A549 (cell line): ENCODE data around the gene INSIG1. TPM values are rescaled to one million over a fixed set of nuclear protein-coding genes. Genes with fewer than 3 reads are reported as not detected.

Experiments
- ATAC-seq, 2 experiments: fragments of 200-7000 bp in 1 of 2; fragments of >200 bp in 1 of 2; cut with Nextera tagmentation in 1 of 2; cut with Tn5 transposase in 1 of 2; 3 replicates each; pipeline versions ENCODE4 v1.8.0 to v1.9.1; 2018 to 2020; ENCODE audit warnings: mild to moderate bottlenecking in 1 of 2, moderate library complexity in 1 of 2
- CTCF ChIA-PET: fragments of 300-600 bp; sonication (Branson Sonifier 250); formaldehyde crosslinking; extraction: SDS; loops from one replicate; lab custom pipeline; 2021; ENCODE audit warnings: antibody characterized with exemption, inconsistent platforms; lab: Yijun Ruan, JAX
- POLR2A ChIA-PET: fragments of 350-600 bp; formaldehyde crosslinking; extraction: SDS; loops from one replicate; lab custom pipeline; 2021; ENCODE audit warnings: antibody characterized with exemption, inconsistent platforms; lab: Yijun Ruan, JAX
- DNase-seq, 2 experiments: peaks; one replicate each; pipeline versions ENCODE4 v3.0.0 to v3.0.0-alpha.2; 2011 to 2016; ENCODE audit warnings: low read depth in 1 of 2, low spot score in 1 of 2
- FAIRE-seq: peaks from 2 replicates; lab custom pipeline; 2011; peaks lifted over from hg19 to GRCh38; lab: Jason Lieb, UNC
- H3K27ac ChIP-seq, 2 experiments: fragments of >200 bp; sonication (Bioruptor Twin); formaldehyde crosslinking; 3 replicates each; pipeline ENCODE4 v1.5.1; 2016 to 2017
- H3K4me1 ChIP-seq: fragments of >200 bp; sonication (Bioruptor Twin); formaldehyde crosslinking; 3 replicates; pipeline ENCODE4 v1.6.1; 2016
- H3K4me2 ChIP-seq: fragments of >200 bp; sonication (Bioruptor Twin); formaldehyde crosslinking; 3 replicates; pipeline ENCODE4 v1.6.1; 2016
- H3K4me3 ChIP-seq: fragments of >200 bp; sonication (Bioruptor Twin); formaldehyde crosslinking; 3 replicates; pipeline ENCODE4 v1.5.1; 2016
- H3K9me3 ChIP-seq: fragments of >200 bp; sonication (Bioruptor Twin); formaldehyde crosslinking; 3 replicates; pipeline ENCODE4 v1.6.1; 2016
- ATOH8 ChIP-seq: fragments of 250-450 bp; sonication (Bioruptor Pico); IDR thresholded peaks from 2 replicates; pipeline ENCODE4 v1.5.0; 2020; ENCODE audit warnings: low read depth, mild to moderate bottlenecking, moderate library complexity
- CEBPB ChIP-seq, 2 experiments: fragments of >200 bp in 1 of 2; sonication (Bioruptor Twin) in 1 of 2; formaldehyde crosslinking in 1 of 2; IDR thresholded peaks; 2 replicates each; pipeline ENCODE4 v1.6.1; 2012 to 2016
- CTCF ChIP-seq: fragments of >200 bp; sonication (Bioruptor Twin); formaldehyde crosslinking; IDR thresholded peaks from 3 replicates; pipeline ENCODE4 v1.5.1; 2016
- EHF ChIP-seq: fragments of 250-450 bp; sonication (Bioruptor Pico); IDR thresholded peaks from 2 replicates; pipeline ENCODE4 v1.5.0; 2020; ENCODE audit warnings: mild to moderate bottlenecking
- EP300 ChIP-seq, 2 experiments: fragments of >200 bp; sonication (Bioruptor Twin); formaldehyde crosslinking; IDR thresholded peaks; 2 replicates in 1 of 2; 3 replicates in 1 of 2; pipeline ENCODE4 v1.6.1; 2016 to 2017
- HMGXB4 ChIP-seq: fragments of 250-450 bp; sonication (Bioruptor Pico); IDR thresholded peaks from 2 replicates; pipeline ENCODE4 v1.5.0; 2021; ENCODE audit warnings: mild to moderate bottlenecking, moderate library complexity, borderline replicate concordance
- JUN ChIP-seq, 2 experiments: fragments of >200 bp; sonication (Bioruptor Twin); formaldehyde crosslinking; IDR thresholded peaks; 2 replicates in 1 of 2; 3 replicates in 1 of 2; pipeline ENCODE4 v1.6.1; 2016 to 2017
- JUNB ChIP-seq: fragments of >200 bp; sonication (Bioruptor Twin); formaldehyde crosslinking; IDR thresholded peaks from 2 replicates; pipeline ENCODE4 v1.6.1; 2016
- KDM1A ChIP-seq: fragments of 200-600 bp; sonication (generic); IDR thresholded peaks from 2 replicates; pipeline ENCODE4 v1.6.1; 2016; ENCODE audit warnings: low read depth, mild to moderate bottlenecking
- MAFK ChIP-seq: fragments of 450-650 bp; IDR thresholded peaks from 2 replicates; pipeline ENCODE4 v1.6.1; 2014; ENCODE audit not compliant: partially characterized antibody
- MAX ChIP-seq: IDR thresholded peaks from 2 replicates; pipeline ENCODE4 v1.6.1; 2012
- NR3C1 ChIP-seq: fragments of >200 bp; sonication (Bioruptor Twin); formaldehyde crosslinking; IDR thresholded peaks from 3 replicates; pipeline ENCODE4 v1.6.1; 2017
- PBX3 ChIP-seq: IDR thresholded peaks from 2 replicates; pipeline ENCODE4 v1.6.1; 2012
- PHF8 ChIP-seq: fragments of 200-600 bp; sonication (generic); IDR thresholded peaks from 2 replicates; pipeline ENCODE4 v1.6.1; 2016; ENCODE audit warnings: low read depth, mild to moderate bottlenecking, antibody characterized with exemption, moderate library complexity, borderline replicate concordance
- POLR2A ChIP-seq: IDR thresholded peaks from 2 replicates; pipeline ENCODE4 v1.6.1; 2012; ENCODE audit warnings: mild to moderate bottlenecking, low read length
- POLR2AphosphoS2 ChIP-seq: conservative IDR thresholded peaks from 2 replicates; pipeline ENCODE4 v1.6.1; 2012; ENCODE audit warnings: low read length, improper control_type of control experiment, inconsistent platforms
- RCOR1 ChIP-seq: fragments of 150-350 bp; IDR thresholded peaks from 2 replicates; pipeline ENCODE4 v1.6.1; 2014; ENCODE audit warnings: antibody characterized with exemption, low read length, low read depth
- RNF2 ChIP-seq: fragments of 200-600 bp; sonication (generic); IDR thresholded peaks from 2 replicates; pipeline ENCODE4 v1.6.1; 2016; ENCODE audit warnings: low read depth, mild to moderate bottlenecking, antibody characterized with exemption, moderate library complexity, borderline replicate concordance
- SREBF2 ChIP-seq: fragments of 450-650 bp; IDR thresholded peaks from 2 replicates; pipeline ENCODE4 v1.6.1; 2014; ENCODE audit warnings: mild to moderate bottlenecking, moderate library complexity
- ZFP36 ChIP-seq: fragments of 450-650 bp; IDR thresholded peaks from 2 replicates; pipeline ENCODE4 v1.6.1; 2014; ENCODE audit warnings: borderline replicate concordance; ENCODE audit not compliant: partially characterized antibody
- ZSCAN20 ChIP-seq: fragments of 250-450 bp; sonication (Bioruptor Pico); IDR thresholded peaks from 2 replicates; pipeline ENCODE4 v1.8.0; 2022; ENCODE audit warnings: mild to moderate bottlenecking, moderate library complexity
- WGBS: methylation state at CpG from one replicate; pipeline ENCODE4 v1.1.6; 2017; ENCODE audit errors: missing lambda C conversion rate; 5-methylcytosine and 5-hydroxymethylcytosine counted together
- polyA plus RNA-seq, 4 experiments: library from polyadenylated mRNA; depleted of rRNA in 3 of 4; stranded (reverse); fragments of >200 nt; fragmentation: RNase III in 1 of 4; extraction: RNeasy Plus Mini Kit Qiagen cat#74134 plus additional on column Dnase treatment in 1 of 4; gene quantifications; 2 replicates in 3 of 4; 3 replicates in 1 of 4; pipeline ENCODE4 v1.2.3, GENCODE V29; 2011 to 2017

Gene INSIG1
- polyA plus RNA-seq, 2 of the 4 experiments (the other 2 are of a cell fraction) = 19.7 to 33.4 TPM

GRCh38 chr7:155338632-155339320 is 41.1 kb downstream of the INSIG1 start:
- no peak for FAIRE-seq
- Histone ChIP-seq H3K4me2 (no peak overlapping the region), H3K9me3 (no peaks in the 10 kb centered on the region), H3K4me3 (no peak overlapping the region), H3K27ac (no peak overlapping the region), H3K4me1 (no peaks in the 10 kb centered on the region)
- POLR2A ChIA-PET = no interaction called here
- 66% methylated on average over 23 of the region's 25 CpGs for WGBS
- CTCF ChIA-PET = interaction anchor here (0.6 kb wide), 1 partner anchor 148 kb away, joined by 3 read pairs; no protein-coding TSS in a partner anchor
- TF ChIP-seq KDM1A (no peak), EHF (CRISPR knock-in tag) (no peak), PHF8 (no peak), CTCF (no peak), EP300 (IDR thresholded peaks at IDR 0.05) (no peak), RCOR1 (no peak), ATOH8 (no peak), JUNB (no peak), RNF2 (no peak), SREBF2 (no peak), CEBPB (IDR thresholded peaks at IDR 0.05) (no peak), ZFP36 (no peak), JUN (IDR thresholded peaks at IDR 0.05) (no peak), ZSCAN20 (CRISPR knock-in tag) (no peak), NR3C1 (no peak), POLR2A (no peak), POLR2AphosphoS2 (no peak)
- ATAC-seq = peak in 1 of 2 experiments; percentile 25; a peak in 3 of 6 replicates
- no peak for DNase-seq

- no peak for TF ChIP-seq MAX
- TF ChIP-seq MAFK = no peak
- no peak for TF ChIP-seq POLR2A
- TF ChIP-seq PBX3 = no peak
- TF ChIP-seq PHF8 = no peak
- no peak for TF ChIP-seq HMGXB4 (CRISPR knock-in tag)
- TF ChIP-seq, all 56 proteins: peak for 0
- Histone ChIP-seq H3K4me1 (no peaks in the 10 kb centered on the region), H3K27ac (no peak overlapping the region), H3K9me3 (no peaks in the 10 kb centered on the region), H3K4me3 (no peak overlapping the region), H3K4me2 (no peak overlapping the region)
- no peak for DNase-seq
- FAIRE-seq = no peak
- 72% methylated on average over 10 of the region's 17 CpGs for WGBS
- ATAC-seq = no peak; a peak in 2 of 6 replicates
- CTCF ChIA-PET = interaction anchor here (0.6 kb wide), 1 partner anchor 149 kb away, joined by 3 read pairs; no protein-coding TSS in a partner anchor
- POLR2A ChIA-PET = no interaction called here
These were observed 41.8 kb downstream of the INSIG1 start for GRCh38 chr7:155339474-155339873.
